GM13976 (cell line): Measurements from ENCODE around the gene SHCBP1.
"Not testable (repeated sequence)": the region's sequence is repeated elsewhere in the genome, so short reads cannot be mapped to it uniquely, and the experiment has no call there.

Experiments used
- DNase-seq: peaks from one replicate; pipeline ENCODE4 v3.0.0; 2012; ENCODE audit warnings: low spot score
- in situ Hi-C: fragments of 300-500 bp; cut with MboI; formaldehyde crosslinking; loops from one replicate; pipeline ENCODE4 v1.12.0; 2022; ENCODE audit warnings: low sequenced_read_pairs, mixed read lengths, inconsistent platforms; ENCODE audit not compliant: unreplicated experiment
- TF ChIP-seq, protein P1 (sequence below): IDR thresholded peaks from 2 replicates; pipeline ENCODE4 v1.5.1; 2012; ENCODE audit warnings: borderline replicate concordance, mild to moderate bottlenecking; ENCODE audit not compliant: insufficient read depth; ENCODE audit errors: extremely low read depth, missing control alignments, control extremely low read depth

The SHCBP1 gene

DNA sequence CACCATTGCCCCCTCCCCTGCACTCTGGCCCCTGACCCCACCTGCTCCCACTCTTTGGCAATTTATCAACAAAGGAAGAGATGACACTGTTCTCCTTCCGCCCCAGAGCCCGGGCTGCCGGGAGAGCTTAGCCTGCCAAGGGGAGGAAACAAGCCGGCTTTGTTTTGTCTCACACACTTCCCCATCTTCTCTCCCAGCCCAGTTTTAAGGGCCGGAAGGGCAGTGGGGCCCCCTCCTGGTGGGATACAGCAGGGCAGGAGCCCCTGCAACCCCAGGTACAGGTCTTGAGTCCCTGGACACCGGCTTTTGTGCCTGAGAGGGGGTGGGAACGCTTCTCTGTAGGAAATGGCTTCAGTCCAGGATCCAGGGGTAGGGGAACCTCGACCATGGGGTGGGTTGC lies 2.1 kb upstream of the SHCBP1 start:
- DNase-seq, in situ Hi-C loops: not testable (repeated sequence)

DNA sequence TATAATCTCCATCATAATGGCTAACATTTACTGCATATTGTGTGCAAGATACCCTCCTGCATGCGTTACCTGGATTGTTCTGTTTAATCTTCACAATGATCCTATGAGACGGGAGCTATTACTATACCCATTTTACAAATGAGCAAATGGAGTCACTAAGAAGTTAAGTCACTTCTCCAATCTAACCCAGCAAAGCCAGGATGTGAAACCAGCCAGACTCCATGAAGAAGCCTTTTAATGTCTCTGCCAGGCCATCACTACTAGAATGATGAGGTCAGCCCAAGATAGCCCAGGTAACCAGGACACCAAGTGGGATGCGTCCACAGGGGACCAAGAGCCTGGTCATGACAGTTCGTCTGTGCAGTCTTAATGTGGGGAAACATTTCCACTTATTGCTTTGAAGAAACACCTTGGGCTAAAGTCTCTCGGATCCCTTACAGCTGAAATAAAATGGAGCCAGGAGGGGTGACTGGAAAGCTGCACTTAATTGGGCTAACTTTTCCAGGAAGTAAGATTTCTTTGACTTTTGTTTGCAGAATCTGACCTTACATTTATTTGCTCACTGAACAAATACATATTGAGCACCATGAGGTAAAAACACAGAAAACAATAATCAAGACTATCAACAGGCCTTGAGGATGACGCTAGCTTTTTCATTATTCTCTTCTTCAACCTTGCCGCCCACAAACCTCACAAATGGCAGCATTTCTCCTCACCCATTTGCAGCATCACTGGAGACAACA lies 926 bp upstream of the SHCBP1 start:
- TF ChIP-seq, protein P1, sequence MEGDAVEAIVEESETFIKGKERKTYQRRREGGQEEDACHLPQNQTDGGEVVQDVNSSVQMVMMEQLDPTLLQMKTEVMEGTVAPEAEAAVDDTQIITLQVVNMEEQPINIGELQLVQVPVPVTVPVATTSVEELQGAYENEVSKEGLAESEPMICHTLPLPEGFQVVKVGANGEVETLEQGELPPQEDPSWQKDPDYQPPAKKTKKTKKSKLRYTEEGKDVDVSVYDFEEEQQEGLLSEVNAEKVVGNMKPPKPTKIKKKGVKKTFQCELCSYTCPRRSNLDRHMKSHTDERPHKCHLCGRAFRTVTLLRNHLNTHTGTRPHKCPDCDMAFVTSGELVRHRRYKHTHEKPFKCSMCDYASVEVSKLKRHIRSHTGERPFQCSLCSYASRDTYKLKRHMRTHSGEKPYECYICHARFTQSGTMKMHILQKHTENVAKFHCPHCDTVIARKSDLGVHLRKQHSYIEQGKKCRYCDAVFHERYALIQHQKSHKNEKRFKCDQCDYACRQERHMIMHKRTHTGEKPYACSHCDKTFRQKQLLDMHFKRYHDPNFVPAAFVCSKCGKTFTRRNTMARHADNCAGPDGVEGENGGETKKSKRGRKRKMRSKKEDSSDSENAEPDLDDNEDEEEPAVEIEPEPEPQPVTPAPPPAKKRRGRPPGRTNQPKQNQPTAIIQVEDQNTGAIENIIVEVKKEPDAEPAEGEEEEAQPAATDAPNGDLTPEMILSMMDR = no peak
- DNase-seq = no peak
- in situ Hi-C loops = no loop called here

- peak; percentile 56 for DNase-seq
- in situ Hi-C loops = no loop called here
- TF ChIP-seq, protein P1 = no peak
Observed at GRCh38 chr16:46620266-46621005, 743 bp downstream of the SHCBP1 start.

GRCh38 chr16:46618516-46618915 lies 2.7 kb downstream of the SHCBP1 start:
- in situ Hi-C loops = no loop called here
- DNase-seq = no peak
- TF ChIP-seq, protein P1 = no peak

GRCh38 chr16:46614006-46614405 lies 7.2 kb downstream of the SHCBP1 start:
- in situ Hi-C loops = no loop called here
- no peak for DNase-seq
- TF ChIP-seq, protein P1 = no peak

- in situ Hi-C loops = no loop called here
- no peak for DNase-seq
- TF ChIP-seq, protein P1 = no peak
Observed at GRCh38 chr16:46613352-46613751, 7.8 kb downstream of the SHCBP1 start.

DNA sequence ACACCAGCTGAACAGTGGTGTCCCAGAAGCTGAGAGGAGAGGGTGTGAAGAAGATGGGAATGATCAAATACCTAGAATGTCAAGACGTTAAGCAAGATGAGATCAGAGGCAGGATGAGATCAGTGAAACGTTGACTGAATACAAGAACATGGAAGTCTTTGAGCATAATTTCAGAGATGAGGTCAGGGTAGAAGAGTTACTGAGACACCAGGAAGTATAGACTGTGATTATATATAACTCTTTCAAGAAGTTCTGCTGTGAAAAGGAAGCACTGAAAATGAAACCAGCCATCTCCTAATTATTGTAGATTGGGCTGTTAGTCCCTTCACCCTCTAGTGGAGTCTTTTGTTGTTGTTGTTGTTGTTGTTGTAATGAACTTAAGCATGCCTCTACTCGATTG lies 9.1 kb downstream of the SHCBP1 start:
- DNase-seq = peak; percentile 52
- in situ Hi-C loops = no loop called here

More for the DNA sequence above, 9.1 kb downstream of the SHCBP1 start:
- TF ChIP-seq, protein P1 = no peak
